Progenitor cell of endocrine pancreas (in vitro differentiated cells): ENCODE measurements around the gene OR2V2. TPM values are rescaled to one million over a fixed set of nuclear protein-coding genes. Genes with fewer than 3 reads are reported as not detected.
"Not testable (repeated sequence)": the region's sequence is repeated elsewhere in the genome, so short reads cannot be mapped to it uniquely, and the experiment has no call there.

ENCODE experiments used
- DNase-seq: peaks from one replicate; pipeline ENCODE4 v3.0.0; 2021; ENCODE audit warnings: low spot score; ENCODE audit not compliant: unreplicated experiment
- H3K27ac Mint-ChIP-seq: 2 replicates; pipeline ENCODE4 v1.8.0; 2021; ENCODE audit warnings: mild to moderate bottlenecking, moderate library complexity, mixed read lengths
- H3K27me3 Mint-ChIP-seq: 2 replicates; pipeline ENCODE4 v1.8.0; 2021; ENCODE audit warnings: mixed read lengths
- H3K36me3 Mint-ChIP-seq: 2 replicates; pipeline ENCODE4 v1.8.0; 2022; ENCODE audit warnings: mixed read lengths; ENCODE audit not compliant: insufficient read depth
- H3K4me1 Mint-ChIP-seq: 2 replicates; pipeline ENCODE4 v1.8.0; 2021; ENCODE audit warnings: low read depth, mixed read lengths
- H3K4me3 Mint-ChIP-seq: 2 replicates; pipeline ENCODE4 v1.8.0; 2021; ENCODE audit warnings: low read depth, mild to moderate bottlenecking, moderate library complexity, mixed read lengths
- H3K9me3 Mint-ChIP-seq: 2 replicates; pipeline ENCODE4 v1.8.0; 2021; ENCODE audit warnings: low read depth, mixed read lengths
- CTCF ChIP-seq: fragments of 200-600 bp; sonication (generic); IDR thresholded peaks from one replicate; pipeline ENCODE4 v1.5.0; 2021; ENCODE audit warnings: antibody characterized with exemption, mild to moderate bottlenecking; ENCODE audit not compliant: unreplicated experiment
- total RNA-seq: library from RNA; stranded (reverse); gene quantifications from 2 replicates; pipeline ENCODE4 v1.2.1, GENCODE V29; 2021

OR2V2 gene
- total RNA-seq, 1 donor from 2014 or later = not detected

GRCh38 chr5:181124526-181124925 is 22.9 kb upstream of the OR2V2 start:
- H3K9me3 Mint-ChIP-seq = no peaks in the 10 kb centered on the region
- peaks cover 88% of the 10 kb centered on the region for H3K27me3 Mint-ChIP-seq
- H3K27ac Mint-ChIP-seq = no peak overlapping the region
- no peaks in the 10 kb centered on the region for H3K36me3 Mint-ChIP-seq
- no peak overlapping the region for H3K4me3 Mint-ChIP-seq
- H3K4me1 Mint-ChIP-seq = no peaks in the 10 kb centered on the region
- no peak for DNase-seq
- TF ChIP-seq CTCF = no peak

GRCh38 chr5:181126841-181127240 is 20.5 kb upstream of the OR2V2 start:
- Mint-ChIP-seq H3K9me3 (no peaks in the 10 kb centered on the region), H3K4me1 (no peaks in the 10 kb centered on the region), H3K27me3 (peaks cover 85% of the 10 kb centered on the region), H3K36me3 (no peaks in the 10 kb centered on the region), H3K27ac (no peak overlapping the region), H3K4me3 (no peak overlapping the region)
- no peak for DNase-seq
- no peak for TF ChIP-seq CTCF

GRCh38 chr5:181127456-181127855 is 19.9 kb upstream of the OR2V2 start:
- Mint-ChIP-seq H3K4me1 (no peaks in the 10 kb centered on the region), H3K27me3 (peaks cover 85% of the 10 kb centered on the region), H3K4me3 (no peak overlapping the region), H3K36me3 (no peaks in the 10 kb centered on the region), H3K9me3 (no peaks in the 10 kb centered on the region), H3K27ac (no peak overlapping the region)
- no peak for TF ChIP-seq CTCF
- no peak for DNase-seq

GRCh38 chr5:181127907-181128626 is 19.3 kb upstream of the OR2V2 start:
- H3K9me3 Mint-ChIP-seq = no peaks in the 10 kb centered on the region
- no peaks in the 10 kb centered on the region for H3K36me3 Mint-ChIP-seq
- no peak overlapping the region for H3K4me3 Mint-ChIP-seq
- no peaks in the 10 kb centered on the region for H3K4me1 Mint-ChIP-seq
- TF ChIP-seq CTCF = no peak
- H3K27ac Mint-ChIP-seq = no peak overlapping the region
- peaks cover 85% of the 10 kb centered on the region for H3K27me3 Mint-ChIP-seq
- DNase-seq = no peak

- no peak overlapping the region for H3K27ac Mint-ChIP-seq
- no peaks in the 10 kb centered on the region for H3K9me3 Mint-ChIP-seq
- no peaks in the 10 kb centered on the region for H3K36me3 Mint-ChIP-seq
- no peaks in the 10 kb centered on the region for H3K4me1 Mint-ChIP-seq
- no peak for DNase-seq
- no peak overlapping the region for H3K4me3 Mint-ChIP-seq
- no peak for TF ChIP-seq CTCF
- H3K27me3 Mint-ChIP-seq = peaks cover 83% of the 10 kb centered on the region
These were observed 17.8 kb upstream of the OR2V2 start for GRCh38 chr5:181129601-181130000.

GRCh38 chr5:181130081-181130480 is 17.3 kb upstream of the OR2V2 start:
- H3K9me3 Mint-ChIP-seq, H3K4me3 Mint-ChIP-seq, H3K36me3 Mint-ChIP-seq, DNase-seq, H3K27ac Mint-ChIP-seq, H3K4me1 Mint-ChIP-seq: not testable (repeated sequence)
- H3K27me3 Mint-ChIP-seq = peaks cover 82% of the 10 kb centered on the region
